ENCODE data around the gene PDCD4.

GRCh38 chr10:110833941-110834628 is 37.6 kb upstream of the PDCD4 start:
- TF ChIP-seq FOXM1 (IDR thresholded peaks at IDR 0.05; ENCODE audit: low read depth, low read length), result no peak
- no peak for TF ChIP-seq MAX (IDR thresholded peaks at IDR 0.05; ENCODE audit: low read depth, low read length)
- no peak for TF ChIP-seq POLR2AphosphoS5 (IDR thresholded peaks at IDR 0.05; ENCODE audit: low read length)
- no peak for TF ChIP-seq EP300 (IDR thresholded peaks at IDR 0.05; ENCODE audit: borderline replicate concordance in 1 of 2, control insufficient read depth in 1 of 2, low read depth in 2 of 2, low read length in 2 of 2)
- TF ChIP-seq CTCF (IDR thresholded peaks at IDR 0.05 in 2 of 3, conservative IDR thresholded peaks at IDR 0.05 in 1 of 3; ENCODE audit: control insufficient read depth in 2 of 3, extremely low read depth in 1 of 3, insufficient read depth in 1 of 3, low read depth in 3 of 3, low read length in 3 of 3), result no peak
- TF ChIP-seq SIN3A (IDR thresholded peaks at IDR 0.05; ENCODE audit: low read depth, low read length), result no peak
- no peak for TF ChIP-seq ZNF592 (IDR thresholded peaks at IDR 0.05)
- TF ChIP-seq TAF1 (IDR thresholded peaks at IDR 0.05; ENCODE audit: borderline replicate concordance, low read depth, low read length), result no peak
- TF ChIP-seq EZH2 (IDR thresholded peaks at IDR 0.05; ENCODE audit: borderline replicate concordance, control insufficient read depth, low read depth, low read length), result no peak
- no peak for TF ChIP-seq GABPA (IDR thresholded peaks at IDR 0.05; ENCODE audit: low read depth)

All from GM12878 (cell line).